K562 (cell line): ENCODE measurements around the gene MFSD6. TPM values are rescaled to one million over a fixed set of nuclear protein-coding genes. Genes with fewer than 3 reads are reported as not detected.

Source experiments
- ATAC-seq: fragments of 200-7000 bp; cut with Tn5 transposase; 3 replicates; pipeline ENCODE4 v1.9.1; 2020; ENCODE audit warnings: moderate library complexity
- BruUV-seq: library from RNA; stranded (reverse); fragments of 400-500 nt; replicated peaks from 2 replicates; lab custom pipeline; 2021; lab: Mats Ljungman, UMichigan
- CTCF ChIA-PET: fragments of 300-600 bp; formaldehyde crosslinking; extraction: SDS; loops from one replicate; lab custom pipeline; 2021; ENCODE audit warnings: low intra/inter-chr PET ratio; lab: Yijun Ruan, JAX
- POLR2A ChIA-PET: fragments of 300-600, 350-650 bp; sonication (Branson Sonifier 250); formaldehyde crosslinking; extraction: SDS; loops from one replicate; lab custom pipeline; 2021; ENCODE audit warnings: antibody characterized with exemption, inconsistent platforms; lab: Yijun Ruan, JAX
- DNase-seq, 4 experiments: peaks; one replicate each; pipeline versions ENCODE4 v3.0.0 to v3.0.0-alpha.2; 2011 to 2018; ENCODE audit warnings: low spot score in 3 of 4, mixed read lengths in 3 of 4; ENCODE audit errors: extremely low read depth in 1 of 4
- FAIRE-seq: peaks from 2 replicates; lab custom pipeline; 2011; peaks lifted over from hg19 to GRCh38; lab: Jason Lieb, UNC
- H2AFZ ChIP-seq: 2 replicates; pipeline ENCODE4 v1.6.0; 2011; ENCODE audit warnings: low read depth, low read length, control low read depth, inconsistent platforms
- H3K27ac ChIP-seq: fragments of 200-600 bp; 3 replicates; pipeline ENCODE4 v1.8.0; 2011; ENCODE audit warnings: low read depth, mild to moderate bottlenecking, control low read depth, inconsistent platforms, low read length, moderate library complexity, mixed read lengths; ENCODE audit errors: extremely low read depth
- H3K27me3 ChIP-seq, 2 experiments: fragments of 300-600 bp in 1 of 2; 2 replicates in 1 of 2; 3 replicates in 1 of 2; pipeline versions ENCODE4 v1.6.0 to v1.8.0; 2011; ENCODE audit warnings: inconsistent platforms in 2 of 2, low read length in 2 of 2, mild to moderate bottlenecking in 1 of 2, mixed read lengths in 1 of 2, moderate library complexity in 1 of 2; ENCODE audit not compliant: control insufficient read depth in 2 of 2, insufficient read depth in 2 of 2
- H3K36me3 ChIP-seq: fragments of 300-600 bp; 3 replicates; pipeline ENCODE4 v1.8.0; 2011; ENCODE audit warnings: mild to moderate bottlenecking, low read length, inconsistent platforms; ENCODE audit not compliant: control insufficient read depth, insufficient read depth
- H3K4me1 ChIP-seq, 2 experiments: fragments of 200-600 bp in 1 of 2; replicated peaks in 1 of 2; 2 replicates in 1 of 2; 3 replicates in 1 of 2; pipeline versions ENCODE4 v1.5.1 to v1.8.0; 2011; ENCODE audit warnings: inconsistent platforms in 2 of 2, low read length in 2 of 2, mild to moderate bottlenecking in 1 of 2, mixed read lengths in 1 of 2, moderate library complexity in 1 of 2; ENCODE audit not compliant: control insufficient read depth in 2 of 2, insufficient read depth in 2 of 2
- H3K4me2 ChIP-seq: 2 replicates; pipeline ENCODE4 v1.6.1; 2011; ENCODE audit warnings: low read length, control low read depth, inconsistent platforms, mixed read lengths; ENCODE audit not compliant: insufficient read depth
- H3K4me3 ChIP-seq: fragments of 200-600 bp; sonication (generic), shearing (Covaris generic); 2 replicates; pipeline ENCODE4 v1.5.1; 2016; ENCODE audit warnings: control low read depth, inconsistent platforms
- H3K79me2 ChIP-seq: fragments of 200-600 bp; 3 replicates; pipeline ENCODE4 v1.8.0; 2011; ENCODE audit warnings: low read length, inconsistent platforms; ENCODE audit not compliant: control insufficient read depth, insufficient read depth
- H3K9ac ChIP-seq, 2 experiments: 2 replicates each; pipeline versions ENCODE4 v1.6.0 to v1.6.1; 2011; ENCODE audit warnings: low read depth in 2 of 2, low read length in 2 of 2, control low read depth in 1 of 2, inconsistent platforms in 1 of 2, mild to moderate bottlenecking in 1 of 2, mixed read lengths in 1 of 2; ENCODE audit not compliant: insufficient read depth in 1 of 2
- H3K9me1 ChIP-seq: one replicate; pipeline ENCODE4 v1.6.0; 2011; ENCODE audit warnings: inconsistent platforms, mild to moderate bottlenecking, low read length, moderate library complexity; ENCODE audit not compliant: control insufficient read depth, insufficient read depth
- H3K9me3 ChIP-seq: replicated peaks from 2 replicates; pipeline ENCODE4 v1.5.1; 2011; ENCODE audit warnings: low read depth, low read length, inconsistent platforms; ENCODE audit not compliant: control insufficient read depth, insufficient read depth
- H4K20me1 ChIP-seq: replicated peaks from 2 replicates; pipeline ENCODE4 v1.6.1; 2011; ENCODE audit warnings: low read length, inconsistent platforms, mixed read lengths; ENCODE audit not compliant: control insufficient read depth, insufficient read depth
- CBFB ChIP-seq: sonication (generic); formaldehyde crosslinking; IDR thresholded peaks from 2 replicates; pipeline ENCODE4 v1.4.0; 2020; ENCODE audit warnings: mild to moderate bottlenecking, missing genetic modification reagents
- EP300 ChIP-seq: IDR thresholded peaks from 2 replicates; pipeline ENCODE4 v1.6.1; 2012; ENCODE audit warnings: low read length, improper control_type of control experiment
- KLF16 ChIP-seq: IDR thresholded peaks from 2 replicates; pipeline ENCODE4 v1.6.1; 2016; ENCODE audit warnings: antibody characterized with exemption
- PHB ChIP-seq: fragments of 250-450 bp; sonication (Bioruptor Pico); IDR thresholded peaks from 2 replicates; pipeline ENCODE4 v1.5.0; 2021
- WGBS: fragments of 100-300 bp; shearing (Covaris generic); methylation state at CpG from one replicate; pipeline ENCODE4 v1.1.6; 2016; ENCODE audit warnings: low coverage, mixed read lengths; ENCODE audit not compliant: insufficient coverage; ENCODE audit errors: missing lambda C conversion rate; 5-methylcytosine and 5-hydroxymethylcytosine counted together
- in situ Hi-C: fragments of 300-500 bp; cut with MboI; formaldehyde crosslinking; loops from 4 replicates; pipeline ENCODE4 v1.15.0; 2018; ENCODE audit warnings: inconsistent platforms, mixed read lengths
- intact Hi-C: fragments of 100-400 bp; cut with micrococcal nuclease; formaldehyde crosslinking; loops from 2 replicates; pipeline ENCODE4 v1.14.2; 2022
- polyA plus RNA-seq, 8 experiments: library from polyadenylated mRNA; depleted of rRNA in 4 of 8; stranded (reverse) in 5 of 8; unstranded in 3 of 8; fragments of >200 nt; fragmentation: Nextera tagmentation in 2 of 8; fragmentation: Illumina TruSeq in 1 of 8; extraction: Ambion mirVana in 2 of 8; extraction: Trizol in 1 of 8; gene quantifications; 2 replicates each; pipeline versions ENCODE4 v1.2.1 to v1.2.3, GENCODE V29; 2011 to 2014; ENCODE audit warnings: inconsistent platforms in 1 of 8, missing spikeins in 1 of 8
- total RNA-seq, 7 experiments: library from RNA; depleted of rRNA in 6 of 7; stranded (reverse); fragments of >200 nt in 6 of 7; fragmentation: Illumina TruSeq in 2 of 7; extraction: Trizol in 2 of 7; gene quantifications; 2 replicates each; pipeline versions ENCODE4 v1.2.1 to v1.2.3, GENCODE V29; 2011 to 2021; ENCODE audit warnings: low replicate concordance in 1 of 7
- TF ChIP-seq, protein P1 (sequence below): fragments of 200-800 bp; sonication (Bioruptor generic); IDR thresholded peaks from 2 replicates; pipeline ENCODE4 v1.6.1; 2016; ENCODE audit warnings: missing genetic modification characterization, missing compliant biosample characterization
- TF ChIP-seq, protein P2 (sequence below): sonication (generic); formaldehyde crosslinking; IDR thresholded peaks from 2 replicates; pipeline ENCODE4 v1.8.0; 2022; ENCODE audit warnings: mild to moderate bottlenecking, missing genetic modification reagents

MFSD6 gene
- total and polyA plus RNA-seq, 9 of the 15 experiments (the other 6 are each of a cell fraction or from before 2014, with no cell fraction given), result 1.1 to 7.9 (median 4.4) TPM

DNA sequence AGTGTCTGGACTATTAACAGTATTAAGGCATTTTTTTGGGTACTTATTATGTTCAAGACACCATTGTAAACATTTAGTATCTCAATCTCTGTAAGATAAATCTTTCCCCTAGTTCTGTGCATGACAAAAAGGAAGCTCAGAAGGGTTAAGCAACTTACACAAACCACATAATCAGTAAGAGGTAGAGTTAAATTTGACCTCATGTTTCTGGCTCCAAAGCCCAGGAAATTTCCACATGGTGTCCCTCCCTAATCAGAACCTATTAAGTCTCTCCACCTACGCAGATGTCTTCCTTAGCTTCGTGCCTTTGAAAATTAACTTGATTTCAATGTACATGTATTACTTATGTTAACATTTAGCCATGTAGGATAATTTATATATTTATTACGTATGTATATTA lies 2.0 kb downstream of the MFSD6 start:
- CTCF ChIA-PET, result no interaction called here
- POLR2A ChIA-PET, result interaction anchor here (0.6 to 1.3 kb wide), 3 partner anchors 9 to 776 kb away, joined by 3 to 5 read pairs (median 3); no protein-coding TSS in a partner anchor
- in situ Hi-C loops, result no loop called here
- Histone ChIP-seq H3K4me2 (no peak overlapping the region), H3K9me3 (no peaks in the 10 kb centered on the region), H3K9ac (no peak overlapping the region), H3K4me3 (no peak overlapping the region), H3K27ac (no peak overlapping the region), H3K9me1 (no peaks in the 10 kb centered on the region), H3K79me2 (no peaks in the 10 kb centered on the region), H3K4me1 (peaks cover 14 to 17% of the 10 kb centered on the region in 2 experiments; a peak in 4 of 5 replicates), H2AFZ (no peak overlapping the region), H4K20me1 (no peaks in the 10 kb centered on the region), H3K36me3 (no peaks in the 10 kb centered on the region), H3K27me3 (no peaks in the 10 kb centered on the region)
- no peak for TF ChIP-seq PHB (CRISPR knock-in tag)
- intact Hi-C loops, result no loop called here
- DNase-seq (no peak), ATAC-seq (no peak), FAIRE-seq (no peak)
- WGBS, result 70% methylated on average over 3 of the region's 3 CpGs
- BruUV-seq, result no TSS peak

DNA sequence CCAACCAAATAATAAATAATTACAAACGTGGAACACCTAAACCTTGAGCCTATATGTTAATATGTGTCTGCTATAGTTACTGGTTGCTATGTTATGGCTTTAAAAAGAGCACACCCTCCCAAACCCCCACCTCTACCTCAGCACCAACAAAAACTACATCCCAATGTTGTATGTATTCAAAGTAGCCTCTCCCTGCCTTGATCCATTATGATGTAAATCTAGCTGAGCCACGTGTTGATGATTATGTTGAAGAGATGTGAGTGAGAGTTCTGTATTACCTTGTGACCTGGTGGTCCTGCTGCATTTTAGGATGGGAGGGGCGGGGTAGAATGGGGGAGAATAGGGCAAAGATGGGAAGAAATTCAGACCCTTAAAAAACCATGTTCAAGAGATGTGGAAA lies 4.8 kb downstream of the MFSD6 start:
- Histone ChIP-seq H3K79me2 (no peaks in the 10 kb centered on the region), H3K9me3 (no peaks in the 10 kb centered on the region), H2AFZ (no peak overlapping the region), H4K20me1 (no peaks in the 10 kb centered on the region), H3K4me1 (peaks cover 9 to 10% of the 10 kb centered on the region in 2 experiments; a peak in 4 of 5 replicates), H3K36me3 (no peaks in the 10 kb centered on the region), H3K4me3 (no peak overlapping the region), H3K9me1 (no peaks in the 10 kb centered on the region), H3K27ac (no peak overlapping the region), H3K4me2 (no peak overlapping the region), H3K27me3 (no peaks in the 10 kb centered on the region), H3K9ac (no peak overlapping the region)
- ATAC-seq (no peak), FAIRE-seq (peak; percentile 26), DNase-seq (no peak)
- 15% methylated on average over 3 of the region's 3 CpGs for WGBS
- intact Hi-C loops, result no loop called here
- in situ Hi-C loops, result no loop called here
- ChIA-PET CTCF (no interaction called here), POLR2A (interaction anchor here (0.6 kb wide), 1 partner anchor 50 kb away, joined by 3 read pairs; no protein-coding TSS in a partner anchor)
- BruUV-seq, result no TSS peak
- TF ChIP-seq CBFB (CRISPR knock-in tag) (no peak), KLF16 (no peak), EP300 (no peak)
- TF ChIP-seq, protein P1, sequence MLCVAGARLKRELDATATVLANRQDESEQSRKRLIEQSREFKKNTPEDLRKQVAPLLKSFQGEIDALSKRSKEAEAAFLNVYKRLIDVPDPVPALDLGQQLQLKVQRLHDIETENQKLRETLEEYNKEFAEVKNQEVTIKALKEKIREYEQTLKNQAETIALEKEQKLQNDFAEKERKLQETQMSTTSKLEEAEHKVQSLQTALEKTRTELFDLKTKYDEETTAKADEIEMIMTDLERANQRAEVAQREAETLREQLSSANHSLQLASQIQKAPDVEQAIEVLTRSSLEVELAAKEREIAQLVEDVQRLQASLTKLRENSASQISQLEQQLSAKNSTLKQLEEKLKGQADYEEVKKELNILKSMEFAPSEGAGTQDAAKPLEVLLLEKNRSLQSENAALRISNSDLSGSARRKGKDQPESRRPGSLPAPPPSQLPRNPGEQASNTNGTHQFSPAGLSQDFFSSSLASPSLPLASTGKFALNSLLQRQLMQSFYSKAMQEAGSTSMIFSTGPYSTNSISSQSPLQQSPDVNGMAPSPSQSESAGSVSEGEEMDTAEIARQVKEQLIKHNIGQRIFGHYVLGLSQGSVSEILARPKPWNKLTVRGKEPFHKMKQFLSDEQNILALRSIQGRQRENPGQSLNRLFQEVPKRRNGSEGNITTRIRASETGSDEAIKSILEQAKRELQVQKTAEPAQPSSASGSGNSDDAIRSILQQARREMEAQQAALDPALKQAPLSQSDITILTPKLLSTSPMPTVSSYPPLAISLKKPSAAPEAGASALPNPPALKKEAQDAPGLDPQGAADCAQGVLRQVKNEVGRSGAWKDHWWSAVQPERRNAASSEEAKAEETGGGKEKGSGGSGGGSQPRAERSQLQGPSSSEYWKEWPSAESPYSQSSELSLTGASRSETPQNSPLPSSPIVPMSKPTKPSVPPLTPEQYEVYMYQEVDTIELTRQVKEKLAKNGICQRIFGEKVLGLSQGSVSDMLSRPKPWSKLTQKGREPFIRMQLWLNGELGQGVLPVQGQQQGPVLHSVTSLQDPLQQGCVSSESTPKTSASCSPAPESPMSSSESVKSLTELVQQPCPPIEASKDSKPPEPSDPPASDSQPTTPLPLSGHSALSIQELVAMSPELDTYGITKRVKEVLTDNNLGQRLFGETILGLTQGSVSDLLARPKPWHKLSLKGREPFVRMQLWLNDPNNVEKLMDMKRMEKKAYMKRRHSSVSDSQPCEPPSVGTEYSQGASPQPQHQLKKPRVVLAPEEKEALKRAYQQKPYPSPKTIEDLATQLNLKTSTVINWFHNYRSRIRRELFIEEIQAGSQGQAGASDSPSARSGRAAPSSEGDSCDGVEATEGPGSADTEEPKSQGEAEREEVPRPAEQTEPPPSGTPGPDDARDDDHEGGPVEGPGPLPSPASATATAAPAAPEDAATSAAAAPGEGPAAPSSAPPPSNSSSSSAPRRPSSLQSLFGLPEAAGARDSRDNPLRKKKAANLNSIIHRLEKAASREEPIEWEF, result no peak
- TF ChIP-seq, protein P2, sequence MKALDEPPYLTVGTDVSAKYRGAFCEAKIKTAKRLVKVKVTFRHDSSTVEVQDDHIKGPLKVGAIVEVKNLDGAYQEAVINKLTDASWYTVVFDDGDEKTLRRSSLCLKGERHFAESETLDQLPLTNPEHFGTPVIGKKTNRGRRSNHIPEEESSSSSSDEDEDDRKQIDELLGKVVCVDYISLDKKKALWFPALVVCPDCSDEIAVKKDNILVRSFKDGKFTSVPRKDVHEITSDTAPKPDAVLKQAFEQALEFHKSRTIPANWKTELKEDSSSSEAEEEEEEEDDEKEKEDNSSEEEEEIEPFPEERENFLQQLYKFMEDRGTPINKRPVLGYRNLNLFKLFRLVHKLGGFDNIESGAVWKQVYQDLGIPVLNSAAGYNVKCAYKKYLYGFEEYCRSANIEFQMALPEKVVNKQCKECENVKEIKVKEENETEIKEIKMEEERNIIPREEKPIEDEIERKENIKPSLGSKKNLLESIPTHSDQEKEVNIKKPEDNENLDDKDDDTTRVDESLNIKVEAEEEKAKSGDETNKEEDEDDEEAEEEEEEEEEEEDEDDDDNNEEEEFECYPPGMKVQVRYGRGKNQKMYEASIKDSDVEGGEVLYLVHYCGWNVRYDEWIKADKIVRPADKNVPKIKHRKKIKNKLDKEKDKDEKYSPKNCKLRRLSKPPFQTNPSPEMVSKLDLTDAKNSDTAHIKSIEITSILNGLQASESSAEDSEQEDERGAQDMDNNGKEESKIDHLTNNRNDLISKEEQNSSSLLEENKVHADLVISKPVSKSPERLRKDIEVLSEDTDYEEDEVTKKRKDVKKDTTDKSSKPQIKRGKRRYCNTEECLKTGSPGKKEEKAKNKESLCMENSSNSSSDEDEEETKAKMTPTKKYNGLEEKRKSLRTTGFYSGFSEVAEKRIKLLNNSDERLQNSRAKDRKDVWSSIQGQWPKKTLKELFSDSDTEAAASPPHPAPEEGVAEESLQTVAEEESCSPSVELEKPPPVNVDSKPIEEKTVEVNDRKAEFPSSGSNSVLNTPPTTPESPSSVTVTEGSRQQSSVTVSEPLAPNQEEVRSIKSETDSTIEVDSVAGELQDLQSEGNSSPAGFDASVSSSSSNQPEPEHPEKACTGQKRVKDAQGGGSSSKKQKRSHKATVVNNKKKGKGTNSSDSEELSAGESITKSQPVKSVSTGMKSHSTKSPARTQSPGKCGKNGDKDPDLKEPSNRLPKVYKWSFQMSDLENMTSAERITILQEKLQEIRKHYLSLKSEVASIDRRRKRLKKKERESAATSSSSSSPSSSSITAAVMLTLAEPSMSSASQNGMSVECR (CRISPR knock-in tag), result no peak
